GM21717 (cell line): ENCODE data around the gene GPC1.

Experiments
- ATAC-seq: cut with Tn5 transposase; IDR thresholded peaks from one replicate; pipeline ENCODE4 v1.9.1; 2021; ENCODE audit warnings: mild to moderate bottlenecking, moderate library complexity; ENCODE audit not compliant: unreplicated experiment

Gene GPC1

GRCh38 chr2:240396623-240397541, 38.6 kb upstream of the GPC1 start:
- no peak for ATAC-seq

GRCh38 chr2:240397542-240397916, 37.9 kb upstream of the GPC1 start:
- ATAC-seq: no peak

- no peak for ATAC-seq
Measured at GRCh38 chr2:240397924-240398645, 37.4 kb upstream of the GPC1 start.

GRCh38 chr2:240398661-240399267, 36.7 kb upstream of the GPC1 start:
- no peak for ATAC-seq

- no peak for ATAC-seq
Measured at GRCh38 chr2:240399419-240400324, 35.8 kb upstream of the GPC1 start.

- no peak for ATAC-seq
Measured at GRCh38 chr2:240400371-240401161, 34.9 kb upstream of the GPC1 start.

GRCh38 chr2:240401308-240401707, 34.2 kb upstream of the GPC1 start:
- ATAC-seq: no peak

GRCh38 chr2:240401781-240402551, 33.5 kb upstream of the GPC1 start:
- no peak for ATAC-seq

GRCh38 chr2:240402566-240403272, 32.7 kb upstream of the GPC1 start:
- ATAC-seq: no peak

GRCh38 chr2:240403396-240404104, 31.9 kb upstream of the GPC1 start:
- no peak for ATAC-seq

GRCh38 chr2:240404174-240404852, 31.1 kb upstream of the GPC1 start:
- no peak for ATAC-seq

GRCh38 chr2:240405133-240405532, 30.3 kb upstream of the GPC1 start:
- ATAC-seq: no peak

GRCh38 chr2:240405684-240406313, 29.7 kb upstream of the GPC1 start:
- no peak for ATAC-seq

GRCh38 chr2:240407090-240407489, 28.4 kb upstream of the GPC1 start:
- ATAC-seq: no peak

GRCh38 chr2:240410004-240410403, 25.5 kb upstream of the GPC1 start:
- no peak for ATAC-seq

- ATAC-seq: no peak
Measured at GRCh38 chr2:240410808-240411207, 24.7 kb upstream of the GPC1 start.
